Fibroblast of lung (primary cell): ENCODE results near the gene SLC37A1.

ENCODE experiments used
- CTCF ChIP-seq, 2 donors: IDR thresholded peaks in 1 of 2; conservative IDR thresholded peaks in 1 of 2; 1 replicate in 1 of 2; 2 replicates in 1 of 2; pipeline ENCODE4 v1.5.1; 2011 to 2012; ENCODE audit warnings: low read length in 2 of 2, control low read depth in 1 of 2, inconsistent platforms in 1 of 2, low read depth in 1 of 2, mild to moderate bottlenecking in 1 of 2
- EZH2 ChIP-seq: IDR thresholded peaks from 2 replicates; pipeline ENCODE4 v1.5.1; 2012; ENCODE audit warnings: low read length, control low read depth, mild to moderate bottlenecking; ENCODE audit errors: missing control alignments

- TF ChIP-seq CTCF (conservative IDR thresholded peaks at IDR 0.05 in 1 of 2, IDR thresholded peaks at IDR 0.05 in 1 of 2; ENCODE audit: low read depth in 1 of 2, low read length in 2 of 2) (no peak), EZH2 (no peak)
Observed at GRCh38 chr21:42616446-42616845, 102.8 kb downstream of the SLC37A1 start.
